Osteoblast (primary cell): ENCODE measurements around the gene MEX3B. TPM values are rescaled to one million over a fixed set of nuclear protein-coding genes. Genes with fewer than 3 reads are reported as not detected.

Experiments
- DNase-seq: peaks from one replicate; pipeline ENCODE4 v3.0.0; 2011; ENCODE audit warnings: low spot score, mixed read lengths; ENCODE audit not compliant: insufficient read length; ENCODE audit errors: missing footprints
- H2AFZ ChIP-seq: 2 replicates; pipeline ENCODE4 v1.6.0; 2011; ENCODE audit warnings: mild to moderate bottlenecking, low read length
- H3K27ac ChIP-seq: 2 replicates; pipeline ENCODE4 v1.5.1; 2011; ENCODE audit warnings: mild to moderate bottlenecking, low read depth, low read length, moderate library complexity
- H3K27me3 ChIP-seq: 2 replicates; pipeline ENCODE4 v1.6.0; 2012; ENCODE audit warnings: mild to moderate bottlenecking, control low read depth, inconsistent platforms, low read length, moderate library complexity; ENCODE audit not compliant: insufficient read depth
- H3K36me3 ChIP-seq: 2 replicates; pipeline ENCODE4 v1.5.1; 2011; ENCODE audit warnings: mild to moderate bottlenecking, low read length, control low read depth, moderate library complexity; ENCODE audit not compliant: insufficient read depth
- H3K4me1 ChIP-seq: 2 replicates; pipeline ENCODE4 v1.5.1; 2011; ENCODE audit warnings: mild to moderate bottlenecking, low read length, control low read depth, moderate library complexity; ENCODE audit not compliant: insufficient read depth
- H3K4me2 ChIP-seq: 2 replicates; pipeline ENCODE4 v1.6.0; 2011; ENCODE audit warnings: mild to moderate bottlenecking, low read length; ENCODE audit not compliant: insufficient read depth
- H3K4me3 ChIP-seq: fragments of 200-600 bp; sonication (generic); 3 replicates; pipeline ENCODE4 v1.5.1; 2012; ENCODE audit warnings: mild to moderate bottlenecking, low read length, inconsistent platforms; ENCODE audit not compliant: insufficient read depth
- H3K79me2 ChIP-seq: 2 replicates; pipeline ENCODE4 v1.6.0; 2012; ENCODE audit warnings: mild to moderate bottlenecking, low read length, control low read depth, inconsistent platforms; ENCODE audit not compliant: insufficient read depth
- H3K9me3 ChIP-seq: 2 replicates; pipeline ENCODE4 v1.5.1; 2011; ENCODE audit warnings: low read depth, low read length, control low read depth
- H4K20me1 ChIP-seq: 2 replicates; pipeline ENCODE4 v1.6.0; 2012; ENCODE audit warnings: mild to moderate bottlenecking, low read length, control low read depth; ENCODE audit not compliant: insufficient read depth
- CTCF ChIP-seq: IDR thresholded peaks from 2 replicates; pipeline ENCODE4 v1.5.1; 2011; ENCODE audit warnings: mild to moderate bottlenecking, low read depth, low read length, moderate library complexity; ENCODE audit errors: extremely low read depth
- total RNA-seq: library from RNA; depleted of rRNA; stranded (reverse); fragments of >200 nt; gene quantifications from 2 replicates; pipeline ENCODE4 v1.2.3, GENCODE V29; 2012

Gene MEX3B
- total RNA-seq, 1 donor, result 15.2 TPM

DNA sequence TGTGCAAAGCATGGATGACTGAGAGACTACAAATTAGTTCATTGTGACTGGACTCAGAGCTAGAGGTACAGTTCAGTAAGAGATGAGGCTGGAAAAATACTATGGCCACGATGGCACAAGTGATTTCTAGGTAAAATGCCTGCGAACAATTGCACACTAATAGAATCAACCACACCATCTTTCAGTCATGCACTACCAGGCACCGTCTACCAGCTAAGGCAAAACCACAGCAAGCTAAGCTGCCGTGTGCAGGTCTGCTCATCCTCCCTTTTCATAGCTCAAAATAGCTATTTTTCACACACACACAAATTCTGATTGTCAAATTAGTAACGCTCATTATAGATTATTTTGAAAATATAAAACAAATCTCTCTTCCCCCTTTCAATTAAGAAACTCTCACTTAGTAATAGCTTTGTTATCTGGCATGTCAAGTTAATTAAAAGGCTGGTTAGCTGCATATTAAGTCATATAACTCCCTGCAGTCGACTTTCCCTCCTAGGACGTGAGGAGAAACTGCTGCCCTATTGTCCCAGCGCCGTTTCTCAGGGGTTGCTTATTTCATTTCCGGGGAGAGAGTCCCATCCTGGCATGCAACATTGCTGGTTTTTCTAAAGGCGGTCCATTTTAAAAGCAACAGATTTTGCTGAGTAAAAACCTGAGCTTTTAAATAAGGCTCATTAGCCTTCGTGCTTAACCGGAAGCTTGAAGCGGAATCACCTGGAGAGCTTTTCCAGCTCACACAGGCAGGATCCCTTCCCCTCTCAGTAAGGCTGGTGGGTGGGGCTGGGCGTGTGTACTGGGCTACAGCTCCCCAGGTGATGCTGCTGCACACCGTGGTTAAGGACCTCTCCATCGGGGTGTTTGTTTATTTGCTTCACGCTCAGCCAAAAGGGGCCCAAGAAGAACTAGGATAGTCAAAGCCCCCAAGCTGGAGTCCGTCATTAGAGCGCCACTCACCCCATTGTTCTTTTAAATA lies 16.9 kb upstream of the MEX3B start:
- Histone ChIP-seq H3K9me3 (no peaks in the 10 kb centered on the region), H3K4me3 (no peak overlapping the region), H3K27me3 (peaks cover 24% of the 10 kb centered on the region), H3K79me2 (no peaks in the 10 kb centered on the region), H3K27ac (no peak overlapping the region), H3K36me3 (no peaks in the 10 kb centered on the region), H2AFZ (peak overlapping the region; percentile 42), H3K4me1 (no peaks in the 10 kb centered on the region), H4K20me1 (no peaks in the 10 kb centered on the region), H3K4me2 (peak overlapping the region; percentile 46)
- no peak for DNase-seq
- TF ChIP-seq CTCF, result no peak

DNA sequence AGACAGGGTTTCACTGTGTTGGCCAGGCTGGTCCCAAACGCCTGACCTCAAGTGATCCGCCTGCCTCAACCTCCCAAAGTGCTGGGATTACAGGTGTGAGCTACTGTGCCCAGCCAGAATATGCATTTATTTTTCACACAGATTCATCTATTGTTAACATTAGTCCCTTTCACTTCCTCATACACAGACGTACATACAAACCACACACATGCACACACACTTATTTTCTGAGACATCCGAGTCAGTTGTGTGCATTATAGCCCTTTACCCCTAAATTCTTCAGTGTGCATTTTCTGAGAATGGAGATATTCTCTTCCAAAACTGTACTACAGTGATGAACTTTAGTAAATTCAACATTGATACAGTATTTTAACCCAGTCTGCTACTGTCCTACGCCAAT lies 15.0 kb upstream of the MEX3B start:
- Histone ChIP-seq H3K79me2 (no peaks in the 10 kb centered on the region), H3K4me2 (no peak overlapping the region), H3K27me3 (peaks cover 39% of the 10 kb centered on the region)

DNA sequence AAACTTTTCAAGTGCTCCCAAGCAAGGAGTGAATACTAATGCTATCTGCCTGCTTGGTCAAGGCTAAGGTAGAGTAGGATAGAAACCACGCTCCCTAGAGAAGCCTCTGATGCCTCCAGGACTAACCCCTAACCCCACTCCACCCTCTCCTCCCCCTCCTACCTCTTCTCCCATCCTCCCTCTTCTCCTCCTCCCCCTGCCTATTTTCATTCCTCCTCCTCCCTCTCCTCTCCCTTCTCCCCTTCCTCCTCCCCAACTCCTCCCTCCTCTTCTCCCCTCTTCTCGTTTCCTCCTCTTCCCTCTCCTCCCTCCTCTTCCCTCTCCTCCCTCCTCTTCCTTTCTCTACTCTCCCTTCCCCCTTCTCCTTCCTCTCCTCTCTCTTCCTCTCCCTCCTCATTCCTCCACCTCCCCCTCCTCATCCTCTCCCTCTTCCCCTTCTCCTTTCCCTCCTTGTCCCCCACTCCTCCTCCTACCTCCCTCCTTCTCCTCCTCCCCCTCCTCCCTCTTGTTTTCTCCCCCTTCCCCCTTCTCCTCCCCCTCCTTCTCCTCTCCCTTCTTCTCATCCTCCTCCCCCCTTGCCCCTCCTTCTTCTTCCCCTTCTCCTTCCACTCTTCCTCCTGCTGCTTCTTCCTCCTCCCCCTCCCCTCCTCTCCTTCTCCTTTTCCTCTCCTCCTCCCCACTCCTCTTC lies 12.8 kb upstream of the MEX3B start:
- Histone ChIP-seq H3K27me3 (peaks cover 42% of the 10 kb centered on the region), H3K4me1 (no peaks in the 10 kb centered on the region), H3K9me3 (no peaks in the 10 kb centered on the region), H2AFZ (no peak overlapping the region), H3K4me3 (no peak overlapping the region), H3K4me2 (no peak overlapping the region), H3K36me3 (no peaks in the 10 kb centered on the region), H4K20me1 (no peaks in the 10 kb centered on the region), H3K79me2 (no peaks in the 10 kb centered on the region), H3K27ac (no peak overlapping the region)
- DNase-seq, result no peak
- TF ChIP-seq CTCF, result no peak

More for the DNA sequence above, 15.0 kb upstream of the MEX3B start:
- Histone ChIP-seq H3K36me3 (no peaks in the 10 kb centered on the region), H2AFZ (no peak overlapping the region), H3K27ac (no peak overlapping the region), H3K4me3 (no peak overlapping the region), H3K4me1 (no peaks in the 10 kb centered on the region), H4K20me1 (no peaks in the 10 kb centered on the region), H3K9me3 (no peaks in the 10 kb centered on the region)
- no peak for DNase-seq
- no peak for TF ChIP-seq CTCF

DNA sequence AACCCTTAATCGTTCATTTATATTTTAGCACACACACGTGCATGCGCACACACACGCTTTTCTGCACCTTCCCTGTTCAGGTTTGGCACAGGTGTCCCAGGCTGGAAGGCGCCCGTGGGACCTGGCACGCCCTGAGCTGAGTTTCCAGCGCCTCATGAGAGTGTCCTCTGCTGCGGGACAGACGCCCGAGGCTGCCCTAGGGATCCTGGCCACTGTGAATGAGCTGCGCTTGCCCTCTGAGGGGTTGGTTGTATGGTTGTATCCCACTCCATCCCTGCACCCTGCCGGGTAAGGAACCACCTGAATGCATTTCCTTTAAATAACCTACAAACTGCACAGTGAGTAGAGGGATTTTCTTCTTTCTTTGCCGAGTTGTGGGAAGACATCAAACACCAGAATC lies 12.2 kb upstream of the MEX3B start:
- Histone ChIP-seq H3K9me3 (no peaks in the 10 kb centered on the region), H3K4me3 (no peak overlapping the region), H3K27ac (no peak overlapping the region), H3K79me2 (no peaks in the 10 kb centered on the region), H3K27me3 (peaks cover 42% of the 10 kb centered on the region), H4K20me1 (no peaks in the 10 kb centered on the region), H3K36me3 (no peaks in the 10 kb centered on the region), H3K4me1 (no peaks in the 10 kb centered on the region), H3K4me2 (no peak overlapping the region), H2AFZ (no peak overlapping the region)
- no peak for TF ChIP-seq CTCF
- DNase-seq, result no peak
